Spinal cord (tissue), 10 donors: ENCODE data around the gene SPTBN1. TPM values are rescaled to one million over a fixed set of nuclear protein-coding genes. Genes with fewer than 3 reads are reported as not detected.

ENCODE experiments used
- DNase-seq, 6 donors: peaks; one replicate each; pipeline versions ENCODE4 v3.0.0 to v3.0.0-alpha.2; 2013 to 2015; ENCODE audit warnings: low spot score in 6 of 6, low read depth in 4 of 6
- H3K27ac ChIP-seq: one replicate; pipeline ENCODE4 v1.5.1; 2013; ENCODE audit warnings: low read depth, low read length, control low read depth
- H3K27me3 ChIP-seq: one replicate; pipeline ENCODE4 v1.6.1; 2013; ENCODE audit warnings: low read length; ENCODE audit not compliant: control insufficient read depth, insufficient read depth
- H3K36me3 ChIP-seq: one replicate; pipeline ENCODE4 v1.6.1; 2013; ENCODE audit warnings: low read length; ENCODE audit not compliant: control insufficient read depth, insufficient read depth
- H3K4me1 ChIP-seq: one replicate; pipeline ENCODE4 v1.6.1; 2013; ENCODE audit warnings: low read length; ENCODE audit not compliant: control insufficient read depth, insufficient read depth
- H3K4me3 ChIP-seq: one replicate; pipeline ENCODE4 v1.5.1; 2013; ENCODE audit warnings: low read depth, low read length, control low read depth
- H3K9me3 ChIP-seq: one replicate; pipeline ENCODE4 v1.6.1; 2013; ENCODE audit warnings: low read length; ENCODE audit not compliant: control insufficient read depth, insufficient read depth
- WGBS: methylation state at CpG from one replicate; pipeline ENCODE4 v1.1.5; 2013; ENCODE audit warnings: missing lambda C conversion rate; ENCODE audit not compliant: insufficient coverage; 5-methylcytosine and 5-hydroxymethylcytosine counted together
- polyA plus RNA-seq, 2 donors: library from polyadenylated mRNA; unstranded; fragments of 120-200 nt; gene quantifications; one replicate each; pipeline ENCODE4 v1.2.1, GENCODE V29; 2013; ENCODE audit not compliant: insufficient read length in 2 of 2
- total RNA-seq, 2 donors: library from RNA; depleted of rRNA in 1 of 2; stranded (reverse); fragments of 120-200 nt in 1 of 2; fragments of >200 nt in 1 of 2; gene quantifications; one replicate each; pipeline versions ENCODE4 v1.2.3 to v1.2.4, GENCODE V29; 2013 to 2014
- donor health status: healthy.

SPTBN1 gene
- total and polyA plus RNA-seq, 4 donors = 351 to 501 (median 426) TPM

- Histone ChIP-seq H3K27ac (no peak overlapping the region), H3K36me3 (no peaks in the 10 kb centered on the region), H3K4me1 (no peaks in the 10 kb centered on the region), H3K27me3 (no peaks in the 10 kb centered on the region), H3K9me3 (no peaks in the 10 kb centered on the region), H3K4me3 (no peak overlapping the region)
- DNase-seq = no peak
- WGBS = no CpG with 5 or more reads among the region's 2 CpGs
These were observed 244.9 kb downstream of the SPTBN1 start for GRCh38 chr2:54701029-54701428.

GRCh38 chr2:54704238-54704637, 248.1 kb downstream of the SPTBN1 start:
- peaks cover 10% of the 10 kb centered on the region for H3K4me1 ChIP-seq
- no peak for DNase-seq
- no peaks in the 10 kb centered on the region for H3K9me3 ChIP-seq
- WGBS = 100% methylated on average over 1 of the region's 1 CpG
- H3K27ac ChIP-seq = no peak overlapping the region
- no peak overlapping the region for H3K4me3 ChIP-seq
- H3K36me3 ChIP-seq = no peaks in the 10 kb centered on the region
- H3K27me3 ChIP-seq = peaks cover 5% of the 10 kb centered on the region

- Histone ChIP-seq H3K27ac (no peak overlapping the region), H3K9me3 (no peaks in the 10 kb centered on the region), H3K27me3 (peaks cover 7% of the 10 kb centered on the region), H3K36me3 (no peaks in the 10 kb centered on the region), H3K4me3 (no peak overlapping the region), H3K4me1 (peaks cover 12% of the 10 kb centered on the region)
- DNase-seq = peak in 2 of 6 donors; percentile 89 to 93
- WGBS = no CpG with 5 or more reads among the region's 3 CpGs
These were observed 248.8 kb downstream of the SPTBN1 start for GRCh38 chr2:54704688-54705605.

- H3K4me1 ChIP-seq = peaks cover 12% of the 10 kb centered on the region
- WGBS = no CpG with 5 or more reads among the region's 1 CpG
- H3K27me3 ChIP-seq = peaks cover 7% of the 10 kb centered on the region
- H3K9me3 ChIP-seq = no peaks in the 10 kb centered on the region
- no peaks in the 10 kb centered on the region for H3K36me3 ChIP-seq
- H3K4me3 ChIP-seq = no peak overlapping the region
- no peak for DNase-seq
- no peak overlapping the region for H3K27ac ChIP-seq
These were observed 250.5 kb downstream of the SPTBN1 start for GRCh38 chr2:54706622-54707021.

- DNase-seq = peak in 2 of 6 donors; percentile 57 to 71
- H3K36me3 ChIP-seq = no peaks in the 10 kb centered on the region
- no peaks in the 10 kb centered on the region for H3K9me3 ChIP-seq
- no peak overlapping the region for H3K27ac ChIP-seq
- 5% methylated on average over 34 of the region's 35 CpGs for WGBS
- H3K4me3 ChIP-seq = peak overlapping the region; percentile 48
- peaks cover 7% of the 10 kb centered on the region for H3K27me3 ChIP-seq
- peaks cover 12% of the 10 kb centered on the region for H3K4me1 ChIP-seq
These were observed 252.6 kb downstream of the SPTBN1 start for GRCh38 chr2:54708584-54709335.

- peak in 1 of 6 donors; percentile 15 for DNase-seq
- H3K4me1 ChIP-seq = peaks cover 12% of the 10 kb centered on the region
- no peaks in the 10 kb centered on the region for H3K36me3 ChIP-seq
- H3K27me3 ChIP-seq = peaks cover 7% of the 10 kb centered on the region
- H3K9me3 ChIP-seq = no peaks in the 10 kb centered on the region
- H3K4me3 ChIP-seq = peak overlapping the region; percentile 48
- H3K27ac ChIP-seq = no peak overlapping the region
- 40% methylated on average over 18 of the region's 18 CpGs for WGBS
These were observed 253.2 kb downstream of the SPTBN1 start for GRCh38 chr2:54709336-54709809.

- H3K36me3 ChIP-seq = no peaks in the 10 kb centered on the region
- no peak for DNase-seq
- H3K27me3 ChIP-seq = peaks cover 7% of the 10 kb centered on the region
- no peak overlapping the region for H3K27ac ChIP-seq
- WGBS = 91% methylated on average over 9 of the region's 10 CpGs
- H3K9me3 ChIP-seq = no peaks in the 10 kb centered on the region
- H3K4me3 ChIP-seq = no peak overlapping the region
- peaks cover 12% of the 10 kb centered on the region for H3K4me1 ChIP-seq
These were observed 254.1 kb downstream of the SPTBN1 start for GRCh38 chr2:54710216-54710615.

- H3K27me3 ChIP-seq = peaks cover 7% of the 10 kb centered on the region
- no peak overlapping the region for H3K4me3 ChIP-seq
- no peak overlapping the region for H3K27ac ChIP-seq
- H3K36me3 ChIP-seq = no peaks in the 10 kb centered on the region
- DNase-seq = no peak
- no peaks in the 10 kb centered on the region for H3K9me3 ChIP-seq
- H3K4me1 ChIP-seq = peaks cover 12% of the 10 kb centered on the region
- 93% methylated on average over 5 of the region's 6 CpGs for WGBS
These were observed 256.4 kb downstream of the SPTBN1 start for GRCh38 chr2:54712516-54712915.

GRCh38 chr2:54714996-54715395, 258.9 kb downstream of the SPTBN1 start:
- 71% methylated on average over 2 of the region's 4 CpGs for WGBS

More at GRCh38 chr2:54714996-54715395, 258.9 kb downstream of the SPTBN1 start:
- no peaks in the 10 kb centered on the region for H3K36me3 ChIP-seq
- DNase-seq = no peak
- peaks cover 2% of the 10 kb centered on the region for H3K27me3 ChIP-seq
- H3K27ac ChIP-seq = no peak overlapping the region
- H3K4me1 ChIP-seq = no peaks in the 10 kb centered on the region
- H3K9me3 ChIP-seq = no peaks in the 10 kb centered on the region
- H3K4me3 ChIP-seq = no peak overlapping the region
